Progenitor cell of endocrine pancreas (in vitro differentiated cells): ENCODE results near the gene CALCA. TPM values are rescaled to one million over a fixed set of nuclear protein-coding genes. Genes with fewer than 3 reads are reported as not detected.

Source experiments
- DNase-seq: peaks from one replicate; pipeline ENCODE4 v3.0.0; 2021; ENCODE audit warnings: low spot score; ENCODE audit not compliant: unreplicated experiment
- H3K27ac Mint-ChIP-seq: 2 replicates; pipeline ENCODE4 v1.8.0; 2021; ENCODE audit warnings: mild to moderate bottlenecking, moderate library complexity, mixed read lengths
- H3K27me3 Mint-ChIP-seq: 2 replicates; pipeline ENCODE4 v1.8.0; 2021; ENCODE audit warnings: mixed read lengths
- H3K36me3 Mint-ChIP-seq: 2 replicates; pipeline ENCODE4 v1.8.0; 2022; ENCODE audit warnings: mixed read lengths; ENCODE audit not compliant: insufficient read depth
- H3K4me1 Mint-ChIP-seq: 2 replicates; pipeline ENCODE4 v1.8.0; 2021; ENCODE audit warnings: low read depth, mixed read lengths
- H3K4me3 Mint-ChIP-seq: 2 replicates; pipeline ENCODE4 v1.8.0; 2021; ENCODE audit warnings: low read depth, mild to moderate bottlenecking, moderate library complexity, mixed read lengths
- H3K9me3 Mint-ChIP-seq: 2 replicates; pipeline ENCODE4 v1.8.0; 2021; ENCODE audit warnings: low read depth, mixed read lengths
- total RNA-seq: library from RNA; stranded (reverse); gene quantifications from 2 replicates; pipeline ENCODE4 v1.2.1, GENCODE V29; 2021
- TF ChIP-seq, protein P1 (sequence below): fragments of 200-600 bp; sonication (generic); IDR thresholded peaks from one replicate; pipeline ENCODE4 v1.5.0; 2021; ENCODE audit warnings: antibody characterized with exemption, mild to moderate bottlenecking; ENCODE audit not compliant: unreplicated experiment

CALCA gene
- total RNA-seq, 1 donor from 2014 or later, result 0.57 TPM

DNA sequence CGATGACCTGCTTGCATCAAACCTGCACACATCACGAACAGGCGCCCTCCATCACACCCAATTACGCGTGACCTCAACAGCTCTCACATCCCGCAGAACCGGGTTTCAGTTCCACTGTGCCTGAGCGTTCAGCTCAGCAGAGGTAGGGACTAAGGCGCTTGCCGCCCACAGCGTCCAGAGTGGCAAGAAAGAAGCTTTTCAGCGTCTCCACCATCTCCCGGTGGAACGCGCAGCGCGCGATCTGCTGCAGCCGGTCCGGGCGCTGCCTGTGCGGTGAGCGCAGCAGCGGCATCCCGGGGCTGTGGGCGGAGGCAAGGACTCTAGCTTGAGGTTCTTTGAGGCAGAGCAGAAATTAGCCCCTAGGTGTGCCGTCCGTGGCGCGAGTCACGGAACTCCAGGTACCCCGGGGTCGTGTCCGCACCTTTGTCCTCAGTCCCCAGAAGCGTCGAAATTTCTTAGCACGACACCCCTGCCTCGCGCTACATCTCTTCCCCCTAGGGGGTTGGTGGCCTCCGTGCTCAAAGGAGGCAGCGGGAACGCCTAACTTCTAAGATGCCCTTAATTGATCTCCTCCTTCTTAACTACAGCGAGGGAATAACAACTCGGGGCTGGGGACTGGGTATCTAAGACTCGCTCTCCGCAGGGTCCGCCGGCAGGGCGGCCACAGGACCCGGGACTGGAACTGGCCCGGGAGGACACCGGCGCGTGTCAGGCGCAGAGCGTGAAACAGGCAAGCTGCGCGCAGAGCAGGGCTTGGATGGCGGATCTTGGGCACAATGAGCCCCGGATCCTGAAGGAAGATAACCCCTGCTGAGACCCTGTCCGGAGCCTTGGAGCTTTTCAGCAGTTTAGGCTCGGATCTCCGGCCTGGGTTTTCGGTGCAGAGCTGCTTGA lies 1.7 kb upstream of the CALCA start:
- Mint-ChIP-seq H3K36me3 (no peaks in the 10 kb centered on the region), H3K27ac (no peak overlapping the region), H3K9me3 (no peaks in the 10 kb centered on the region), H3K4me1 (peaks cover 18% of the 10 kb centered on the region), H3K4me3 (peak overlapping the region; percentile 59), H3K27me3 (peaks cover 79% of the 10 kb centered on the region)
- peak; percentile 16 for DNase-seq
- TF ChIP-seq, protein P1, sequence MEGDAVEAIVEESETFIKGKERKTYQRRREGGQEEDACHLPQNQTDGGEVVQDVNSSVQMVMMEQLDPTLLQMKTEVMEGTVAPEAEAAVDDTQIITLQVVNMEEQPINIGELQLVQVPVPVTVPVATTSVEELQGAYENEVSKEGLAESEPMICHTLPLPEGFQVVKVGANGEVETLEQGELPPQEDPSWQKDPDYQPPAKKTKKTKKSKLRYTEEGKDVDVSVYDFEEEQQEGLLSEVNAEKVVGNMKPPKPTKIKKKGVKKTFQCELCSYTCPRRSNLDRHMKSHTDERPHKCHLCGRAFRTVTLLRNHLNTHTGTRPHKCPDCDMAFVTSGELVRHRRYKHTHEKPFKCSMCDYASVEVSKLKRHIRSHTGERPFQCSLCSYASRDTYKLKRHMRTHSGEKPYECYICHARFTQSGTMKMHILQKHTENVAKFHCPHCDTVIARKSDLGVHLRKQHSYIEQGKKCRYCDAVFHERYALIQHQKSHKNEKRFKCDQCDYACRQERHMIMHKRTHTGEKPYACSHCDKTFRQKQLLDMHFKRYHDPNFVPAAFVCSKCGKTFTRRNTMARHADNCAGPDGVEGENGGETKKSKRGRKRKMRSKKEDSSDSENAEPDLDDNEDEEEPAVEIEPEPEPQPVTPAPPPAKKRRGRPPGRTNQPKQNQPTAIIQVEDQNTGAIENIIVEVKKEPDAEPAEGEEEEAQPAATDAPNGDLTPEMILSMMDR, result no peak

DNA sequence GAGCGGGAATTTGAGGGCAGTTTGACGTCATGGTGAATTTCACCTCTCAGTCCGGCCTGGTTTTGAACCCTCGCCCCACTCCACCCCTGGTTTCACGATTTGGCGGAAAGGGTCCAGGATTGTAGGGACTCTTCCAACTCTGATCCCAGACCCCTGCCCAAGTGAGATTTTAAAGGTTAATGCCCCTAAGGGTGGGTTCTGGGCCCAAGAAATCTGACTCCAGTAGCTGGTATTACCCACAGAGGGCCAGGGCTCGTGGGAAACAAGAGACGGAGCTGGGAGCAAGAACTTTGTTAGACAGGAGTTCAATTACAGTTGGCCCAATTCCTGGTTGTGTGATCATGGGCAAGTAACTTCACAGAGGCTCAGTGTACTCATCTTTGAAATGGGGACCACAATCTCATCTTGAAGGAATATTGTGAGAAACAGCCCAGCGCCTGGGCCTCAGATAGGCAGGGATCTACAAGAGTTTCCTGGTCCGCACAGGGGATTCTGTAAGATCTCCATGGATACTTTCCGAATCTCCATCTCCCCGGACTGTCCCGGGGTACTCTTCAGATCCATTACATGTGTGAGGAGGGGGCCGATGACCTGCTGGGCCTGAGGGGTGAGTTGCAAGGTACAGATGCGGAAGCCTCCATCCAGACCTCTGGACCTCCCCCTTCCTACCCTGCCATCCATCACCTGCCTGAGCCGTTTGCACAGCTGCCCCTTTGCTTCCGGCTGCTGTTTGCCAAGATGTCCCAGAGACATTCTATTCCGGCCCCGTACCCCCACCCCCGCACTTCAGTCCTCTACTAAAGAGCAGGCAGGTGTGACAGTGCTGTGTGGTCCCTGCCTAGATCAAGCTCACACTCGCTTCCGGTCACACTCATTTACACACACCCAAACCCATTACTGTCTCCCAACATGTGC lies 687 bp upstream of the CALCA start:
- no peak for DNase-seq
- Mint-ChIP-seq H3K27me3 (peaks cover 87% of the 10 kb centered on the region), H3K4me1 (peaks cover 18% of the 10 kb centered on the region), H3K36me3 (no peaks in the 10 kb centered on the region), H3K4me3 (peak overlapping the region; percentile 59), H3K9me3 (no peaks in the 10 kb centered on the region), H3K27ac (no peak overlapping the region)
- TF ChIP-seq, protein P1, result no peak

DNA sequence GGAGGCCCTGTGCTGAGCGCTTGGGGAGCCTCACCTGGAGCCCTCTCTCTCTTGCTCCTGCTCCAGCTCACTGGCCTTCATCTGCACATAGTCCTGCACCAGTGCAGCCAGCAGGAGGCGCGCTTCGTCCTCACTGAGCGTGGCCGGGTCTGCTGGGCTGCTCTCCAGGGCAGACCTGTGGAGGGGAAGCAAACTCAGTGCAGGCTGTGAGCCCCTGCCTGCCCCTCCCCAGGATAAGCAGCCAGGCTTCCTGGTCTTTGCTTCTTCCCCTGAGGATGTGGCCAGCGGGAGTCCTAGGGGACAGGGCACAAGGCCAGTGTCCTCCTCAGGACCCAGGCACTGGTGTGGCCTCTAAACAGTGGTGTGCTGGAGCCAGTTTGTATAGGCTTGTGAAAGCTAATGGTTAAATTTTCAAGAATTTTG lies 2.2 kb downstream of the CALCA start:
- H3K27me3 Mint-ChIP-seq, result peaks cover 81% of the 10 kb centered on the region
- no peak overlapping the region for H3K27ac Mint-ChIP-seq
- TF ChIP-seq, protein P1, result peak; percentile 89

DNA sequence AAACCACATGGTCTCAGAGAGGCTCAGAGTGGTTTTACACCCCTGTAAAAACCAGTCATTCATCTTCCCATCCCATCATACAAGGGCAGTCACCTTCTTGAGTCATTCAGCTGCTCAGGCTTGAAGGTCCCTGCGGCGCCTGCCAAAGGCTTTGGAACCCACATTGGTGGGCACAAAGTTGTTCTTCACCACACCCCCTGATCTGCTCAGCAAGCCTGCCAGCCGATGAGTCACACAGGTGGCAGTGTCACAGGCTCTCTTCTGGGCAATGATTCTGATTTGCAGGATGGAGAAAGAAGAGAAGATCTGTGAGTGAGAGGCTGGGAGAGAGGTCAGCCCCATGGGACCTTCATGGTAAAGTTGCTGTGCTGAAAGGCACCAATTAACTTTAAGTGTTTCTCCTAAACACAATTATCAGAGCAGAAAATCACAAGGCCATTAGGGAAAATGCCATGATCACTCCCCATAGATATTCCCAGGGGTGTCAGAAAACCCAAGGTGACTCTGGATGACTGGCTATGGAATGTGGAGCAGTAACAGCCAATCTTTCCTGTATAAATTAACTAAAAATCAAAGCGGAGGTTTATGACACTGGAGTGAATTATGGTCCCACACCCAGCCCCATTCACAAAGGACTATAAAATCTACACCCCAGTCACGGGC lies 4.4 kb downstream of the CALCA start:
- peaks cover 59% of the 10 kb centered on the region for H3K27me3 Mint-ChIP-seq
- no peaks in the 10 kb centered on the region for H3K9me3 Mint-ChIP-seq
- DNase-seq, result no peak
- peaks cover 3% of the 10 kb centered on the region for H3K4me1 Mint-ChIP-seq
- H3K27ac Mint-ChIP-seq, result no peak overlapping the region
- H3K4me3 Mint-ChIP-seq, result no peak overlapping the region
- TF ChIP-seq, protein P1, result no peak
- H3K36me3 Mint-ChIP-seq, result no peaks in the 10 kb centered on the region

More for the DNA sequence above, 2.2 kb downstream of the CALCA start:
- Mint-ChIP-seq H3K4me3 (no peak overlapping the region), H3K36me3 (no peaks in the 10 kb centered on the region), H3K9me3 (no peaks in the 10 kb centered on the region), H3K4me1 (peaks cover 9% of the 10 kb centered on the region)
- DNase-seq, result peak; percentile 77

DNA sequence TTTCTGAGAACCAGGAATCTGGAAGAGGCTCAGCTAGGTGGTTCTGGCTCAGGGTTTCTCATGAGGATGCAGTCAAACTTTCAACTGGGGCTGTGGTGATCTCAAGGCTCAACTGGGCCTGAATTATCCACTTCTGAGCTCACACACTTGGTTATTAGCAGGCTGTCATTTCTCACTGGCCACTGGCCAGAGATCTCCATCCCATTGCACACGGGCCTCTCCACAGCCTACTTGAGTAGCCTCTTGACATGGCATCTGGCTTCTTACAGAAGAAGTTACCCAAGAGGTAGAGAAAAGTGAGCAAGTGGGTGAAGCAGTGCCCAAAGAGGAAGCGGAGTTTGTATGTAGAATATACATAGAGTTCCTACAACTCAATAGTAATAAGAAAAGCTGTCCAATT lies 16.0 kb downstream of the CALCA start:
- H3K4me3 Mint-ChIP-seq, result no peak overlapping the region
- no peak for DNase-seq
- no peak overlapping the region for H3K27ac Mint-ChIP-seq
- peaks cover 4% of the 10 kb centered on the region for H3K27me3 Mint-ChIP-seq
- H3K9me3 Mint-ChIP-seq, result no peaks in the 10 kb centered on the region
- TF ChIP-seq, protein P1, result no peak
- H3K4me1 Mint-ChIP-seq, result no peaks in the 10 kb centered on the region
- H3K36me3 Mint-ChIP-seq, result no peaks in the 10 kb centered on the region
